Measurements from ENCODE around the gene EXOC4. TPM values are rescaled to one million over a fixed set of nuclear protein-coding genes. Genes with fewer than 3 reads are reported as not detected.

The EXOC4 gene
- total and polyA plus RNA-seq, 2 of the 8 experiments (the other 6 are each of a cell fraction or from before 2014, with no cell fraction given): 27.0 to 67.3 TPM

GRCh38 chr7:133963629-133964028, 710.8 kb downstream of the EXOC4 start (continued):
- TF ChIP-seq, protein P1, sequence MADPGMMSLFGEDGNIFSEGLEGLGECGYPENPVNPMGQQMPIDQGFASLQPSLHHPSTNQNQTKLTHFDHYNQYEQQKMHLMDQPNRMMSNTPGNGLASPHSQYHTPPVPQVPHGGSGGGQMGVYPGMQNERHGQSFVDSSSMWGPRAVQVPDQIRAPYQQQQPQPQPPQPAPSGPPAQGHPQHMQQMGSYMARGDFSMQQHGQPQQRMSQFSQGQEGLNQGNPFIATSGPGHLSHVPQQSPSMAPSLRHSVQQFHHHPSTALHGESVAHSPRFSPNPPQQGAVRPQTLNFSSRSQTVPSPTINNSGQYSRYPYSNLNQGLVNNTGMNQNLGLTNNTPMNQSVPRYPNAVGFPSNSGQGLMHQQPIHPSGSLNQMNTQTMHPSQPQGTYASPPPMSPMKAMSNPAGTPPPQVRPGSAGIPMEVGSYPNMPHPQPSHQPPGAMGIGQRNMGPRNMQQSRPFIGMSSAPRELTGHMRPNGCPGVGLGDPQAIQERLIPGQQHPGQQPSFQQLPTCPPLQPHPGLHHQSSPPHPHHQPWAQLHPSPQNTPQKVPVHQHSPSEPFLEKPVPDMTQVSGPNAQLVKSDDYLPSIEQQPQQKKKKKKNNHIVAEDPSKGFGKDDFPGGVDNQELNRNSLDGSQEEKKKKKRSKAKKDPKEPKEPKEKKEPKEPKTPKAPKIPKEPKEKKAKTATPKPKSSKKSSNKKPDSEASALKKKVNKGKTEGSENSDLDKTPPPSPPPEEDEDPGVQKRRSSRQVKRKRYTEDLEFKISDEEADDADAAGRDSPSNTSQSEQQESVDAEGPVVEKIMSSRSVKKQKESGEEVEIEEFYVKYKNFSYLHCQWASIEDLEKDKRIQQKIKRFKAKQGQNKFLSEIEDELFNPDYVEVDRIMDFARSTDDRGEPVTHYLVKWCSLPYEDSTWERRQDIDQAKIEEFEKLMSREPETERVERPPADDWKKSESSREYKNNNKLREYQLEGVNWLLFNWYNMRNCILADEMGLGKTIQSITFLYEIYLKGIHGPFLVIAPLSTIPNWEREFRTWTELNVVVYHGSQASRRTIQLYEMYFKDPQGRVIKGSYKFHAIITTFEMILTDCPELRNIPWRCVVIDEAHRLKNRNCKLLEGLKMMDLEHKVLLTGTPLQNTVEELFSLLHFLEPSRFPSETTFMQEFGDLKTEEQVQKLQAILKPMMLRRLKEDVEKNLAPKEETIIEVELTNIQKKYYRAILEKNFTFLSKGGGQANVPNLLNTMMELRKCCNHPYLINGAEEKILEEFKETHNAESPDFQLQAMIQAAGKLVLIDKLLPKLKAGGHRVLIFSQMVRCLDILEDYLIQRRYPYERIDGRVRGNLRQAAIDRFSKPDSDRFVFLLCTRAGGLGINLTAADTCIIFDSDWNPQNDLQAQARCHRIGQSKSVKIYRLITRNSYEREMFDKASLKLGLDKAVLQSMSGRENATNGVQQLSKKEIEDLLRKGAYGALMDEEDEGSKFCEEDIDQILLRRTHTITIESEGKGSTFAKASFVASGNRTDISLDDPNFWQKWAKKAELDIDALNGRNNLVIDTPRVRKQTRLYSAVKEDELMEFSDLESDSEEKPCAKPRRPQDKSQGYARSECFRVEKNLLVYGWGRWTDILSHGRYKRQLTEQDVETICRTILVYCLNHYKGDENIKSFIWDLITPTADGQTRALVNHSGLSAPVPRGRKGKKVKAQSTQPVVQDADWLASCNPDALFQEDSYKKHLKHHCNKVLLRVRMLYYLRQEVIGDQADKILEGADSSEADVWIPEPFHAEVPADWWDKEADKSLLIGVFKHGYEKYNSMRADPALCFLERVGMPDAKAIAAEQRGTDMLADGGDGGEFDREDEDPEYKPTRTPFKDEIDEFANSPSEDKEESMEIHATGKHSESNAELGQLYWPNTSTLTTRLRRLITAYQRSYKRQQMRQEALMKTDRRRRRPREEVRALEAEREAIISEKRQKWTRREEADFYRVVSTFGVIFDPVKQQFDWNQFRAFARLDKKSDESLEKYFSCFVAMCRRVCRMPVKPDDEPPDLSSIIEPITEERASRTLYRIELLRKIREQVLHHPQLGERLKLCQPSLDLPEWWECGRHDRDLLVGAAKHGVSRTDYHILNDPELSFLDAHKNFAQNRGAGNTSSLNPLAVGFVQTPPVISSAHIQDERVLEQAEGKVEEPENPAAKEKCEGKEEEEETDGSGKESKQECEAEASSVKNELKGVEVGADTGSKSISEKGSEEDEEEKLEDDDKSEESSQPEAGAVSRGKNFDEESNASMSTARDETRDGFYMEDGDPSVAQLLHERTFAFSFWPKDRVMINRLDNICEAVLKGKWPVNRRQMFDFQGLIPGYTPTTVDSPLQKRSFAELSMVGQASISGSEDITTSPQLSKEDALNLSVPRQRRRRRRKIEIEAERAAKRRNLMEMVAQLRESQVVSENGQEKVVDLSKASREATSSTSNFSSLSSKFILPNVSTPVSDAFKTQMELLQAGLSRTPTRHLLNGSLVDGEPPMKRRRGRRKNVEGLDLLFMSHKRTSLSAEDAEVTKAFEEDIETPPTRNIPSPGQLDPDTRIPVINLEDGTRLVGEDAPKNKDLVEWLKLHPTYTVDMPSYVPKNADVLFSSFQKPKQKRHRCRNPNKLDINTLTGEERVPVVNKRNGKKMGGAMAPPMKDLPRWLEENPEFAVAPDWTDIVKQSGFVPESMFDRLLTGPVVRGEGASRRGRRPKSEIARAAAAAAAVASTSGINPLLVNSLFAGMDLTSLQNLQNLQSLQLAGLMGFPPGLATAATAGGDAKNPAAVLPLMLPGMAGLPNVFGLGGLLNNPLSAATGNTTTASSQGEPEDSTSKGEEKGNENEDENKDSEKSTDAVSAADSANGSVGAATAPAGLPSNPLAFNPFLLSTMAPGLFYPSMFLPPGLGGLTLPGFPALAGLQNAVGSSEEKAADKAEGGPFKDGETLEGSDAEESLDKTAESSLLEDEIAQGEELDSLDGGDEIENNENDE (IDR thresholded peaks at IDR 0.05; ENCODE audit: insufficient replicate concordance, low read length): no peak
- no peak for TF ChIP-seq TAF1 (IDR thresholded peaks at IDR 0.05; ENCODE audit: low read depth, low read length)
- no peak for TF ChIP-seq EGR1 (IDR thresholded peaks at IDR 0.05; ENCODE audit: borderline replicate concordance, low read depth, low read length)
- TF ChIP-seq CHD1 (IDR thresholded peaks at IDR 0.05; ENCODE audit: low read depth, low read length): no peak
- TF ChIP-seq, protein P2, sequence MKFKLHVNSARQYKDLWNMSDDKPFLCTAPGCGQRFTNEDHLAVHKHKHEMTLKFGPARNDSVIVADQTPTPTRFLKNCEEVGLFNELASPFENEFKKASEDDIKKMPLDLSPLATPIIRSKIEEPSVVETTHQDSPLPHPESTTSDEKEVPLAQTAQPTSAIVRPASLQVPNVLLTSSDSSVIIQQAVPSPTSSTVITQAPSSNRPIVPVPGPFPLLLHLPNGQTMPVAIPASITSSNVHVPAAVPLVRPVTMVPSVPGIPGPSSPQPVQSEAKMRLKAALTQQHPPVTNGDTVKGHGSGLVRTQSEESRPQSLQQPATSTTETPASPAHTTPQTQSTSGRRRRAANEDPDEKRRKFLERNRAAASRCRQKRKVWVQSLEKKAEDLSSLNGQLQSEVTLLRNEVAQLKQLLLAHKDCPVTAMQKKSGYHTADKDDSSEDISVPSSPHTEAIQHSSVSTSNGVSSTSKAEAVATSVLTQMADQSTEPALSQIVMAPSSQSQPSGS (IDR thresholded peaks at IDR 0.05; ENCODE audit: low read length): no peak
- no peak for TF ChIP-seq SIRT6 (IDR thresholded peaks at IDR 0.05; ENCODE audit: low read length)
- no peak for TF ChIP-seq RNF2 (IDR thresholded peaks at IDR 0.05; ENCODE audit: borderline replicate concordance, low read depth, low read length, missing control alignments, poor library complexity, severe bottlenecking)
- TF ChIP-seq, protein P3, sequence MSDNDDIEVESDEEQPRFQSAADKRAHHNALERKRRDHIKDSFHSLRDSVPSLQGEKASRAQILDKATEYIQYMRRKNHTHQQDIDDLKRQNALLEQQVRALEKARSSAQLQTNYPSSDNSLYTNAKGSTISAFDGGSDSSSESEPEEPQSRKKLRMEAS (IDR thresholded peaks at IDR 0.05): no peak
- no peak for TF ChIP-seq BCL11A (IDR thresholded peaks at IDR 0.05; ENCODE audit: low read depth in 2 of 2, low read length in 2 of 2)
